ENCODE results near the gene MYH13.
"Not testable (repeated sequence)": the region's sequence is repeated elsewhere in the genome, so short reads cannot be mapped to it uniquely, and the experiment has no call there.

Gene MYH13

GRCh38 chr17:10294180-10294579, 78.6 kb downstream of the MYH13 start:
- H3K36me3 ChIP-seq (ENCODE audit: insufficient read depth, low read length): no peaks in the 10 kb centered on the region
- H3K27ac ChIP-seq (ENCODE audit: low read depth, low read length): no peak overlapping the region
- no peaks in the 10 kb centered on the region for H3K9me3 ChIP-seq (ENCODE audit: low read length)
- H3K4me1 ChIP-seq (ENCODE audit: insufficient read depth, low read length): no peaks in the 10 kb centered on the region
- no peak overlapping the region for H3K9ac ChIP-seq (ENCODE audit: low read length)
- H3K27me3 ChIP-seq (ENCODE audit: control insufficient read depth in 1 of 2, insufficient read depth in 2 of 2, low read length in 2 of 2): no peaks in the 10 kb centered on the region
- H3K4me3 ChIP-seq (ENCODE audit: low read depth in 1 of 2, low read length in 2 of 2): no peak overlapping the region

DNA sequence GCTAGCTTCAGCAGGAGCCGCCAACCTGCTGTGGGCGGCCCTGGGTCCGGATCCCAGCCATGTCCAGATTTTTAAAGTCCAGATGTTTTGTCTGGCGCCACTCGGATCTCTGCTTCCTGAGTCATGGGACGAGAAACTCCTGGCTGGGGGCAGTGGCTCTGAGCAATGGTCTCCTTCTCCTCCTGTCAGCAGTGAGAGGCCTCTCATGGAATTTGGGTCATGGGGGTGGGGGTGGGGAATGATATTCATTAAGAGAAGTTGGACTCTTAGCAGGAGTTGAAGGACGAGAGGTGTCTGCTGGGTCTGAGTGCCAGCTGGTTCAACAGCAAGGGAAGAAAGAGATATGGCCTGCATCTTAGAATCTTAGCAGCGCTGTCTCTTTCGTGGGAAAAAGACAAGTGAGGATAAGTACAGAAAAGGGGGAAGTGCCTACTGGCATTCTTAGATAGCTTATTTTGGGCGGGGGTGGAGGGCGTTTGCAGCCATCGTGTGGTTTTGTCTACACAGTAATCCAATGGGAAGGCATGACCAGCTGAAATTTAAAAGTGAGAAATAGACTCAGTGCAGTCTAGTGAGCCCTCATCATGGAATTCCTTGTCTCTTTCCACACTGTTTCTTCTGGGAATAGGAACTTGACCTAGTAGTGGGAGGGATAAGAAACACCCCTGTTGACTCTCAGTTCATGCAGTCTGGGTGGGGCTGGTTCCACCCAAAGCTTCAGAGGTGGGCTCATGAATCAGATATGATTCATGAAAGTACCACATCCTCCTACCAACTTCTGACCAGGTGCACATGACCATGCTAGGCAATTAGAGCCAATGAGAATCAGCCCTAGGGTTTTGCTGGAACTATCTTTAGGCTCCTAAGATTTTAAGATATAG, 80.5 kb downstream of the MYH13 start:
- Histone ChIP-seq H3K4me1 (ENCODE audit: insufficient read depth, low read length) (no peaks in the 10 kb centered on the region), H3K27ac (ENCODE audit: low read depth, low read length) (no peak overlapping the region), H3K9me3 (ENCODE audit: low read length) (no peaks in the 10 kb centered on the region), H3K4me3 (ENCODE audit: low read depth in 1 of 2, low read length in 2 of 2) (no peak overlapping the region), H3K9ac (ENCODE audit: low read length) (no peak overlapping the region), H3K36me3 (ENCODE audit: insufficient read depth, low read length) (no peaks in the 10 kb centered on the region), H3K27me3 (ENCODE audit: control insufficient read depth in 1 of 2, insufficient read depth in 2 of 2, low read length in 2 of 2) (no peaks in the 10 kb centered on the region)

DNA sequence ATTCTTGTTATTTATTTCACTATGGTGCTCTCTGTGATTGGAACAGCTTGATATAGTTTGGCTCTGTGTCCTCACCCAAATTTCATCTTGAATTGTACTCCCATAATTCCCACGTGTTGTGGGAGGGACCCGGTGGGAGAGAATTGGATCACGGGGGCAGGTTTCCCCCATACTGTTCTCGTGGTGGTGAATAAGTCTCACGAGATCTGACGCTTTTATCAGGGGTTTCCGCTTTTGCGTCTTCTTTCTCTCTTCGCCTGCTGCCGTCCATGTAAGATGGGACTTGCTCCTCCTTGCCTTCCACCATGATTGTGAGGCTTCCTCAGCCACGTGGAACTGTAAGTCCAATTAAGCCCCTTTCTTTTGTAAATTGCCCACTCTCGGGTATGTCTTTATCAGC, 81.2 kb downstream of the MYH13 start:
- H3K27me3 ChIP-seq (ENCODE audit: control insufficient read depth in 1 of 2, insufficient read depth in 2 of 2, low read length in 2 of 2); H3K27ac ChIP-seq (ENCODE audit: low read depth, low read length); H3K4me1 ChIP-seq (ENCODE audit: insufficient read depth, low read length); H3K36me3 ChIP-seq (ENCODE audit: insufficient read depth, low read length); H3K4me3 ChIP-seq (ENCODE audit: low read depth in 1 of 2, low read length in 2 of 2); H3K9ac ChIP-seq (ENCODE audit: low read length); H3K9me3 ChIP-seq (ENCODE audit: low read length): not testable (repeated sequence)

DNA sequence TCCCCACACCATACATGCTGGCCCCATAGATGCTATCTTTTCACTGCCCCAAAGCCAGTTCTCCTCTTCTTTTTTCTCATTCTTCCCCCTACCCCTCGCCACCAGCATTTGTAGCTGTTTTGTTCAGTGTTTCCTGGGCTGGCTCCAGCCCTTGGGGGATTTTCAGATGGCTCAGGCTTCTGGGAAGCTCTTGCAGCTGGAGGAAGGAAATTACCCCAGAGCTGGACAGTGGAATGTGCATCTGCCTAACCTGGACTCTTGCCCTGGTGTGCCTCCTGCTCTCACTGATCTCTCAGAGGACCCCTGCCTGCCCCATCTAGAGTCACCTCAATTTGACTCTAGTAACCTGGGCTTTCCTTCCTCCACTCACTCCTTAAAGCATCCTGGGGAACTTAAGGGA, 82.8 kb downstream of the MYH13 start:
- no peaks in the 10 kb centered on the region for H3K27me3 ChIP-seq (ENCODE audit: control insufficient read depth in 1 of 2, insufficient read depth in 2 of 2, low read length in 2 of 2)
- no peak overlapping the region for H3K27ac ChIP-seq (ENCODE audit: low read depth, low read length)

DNA sequence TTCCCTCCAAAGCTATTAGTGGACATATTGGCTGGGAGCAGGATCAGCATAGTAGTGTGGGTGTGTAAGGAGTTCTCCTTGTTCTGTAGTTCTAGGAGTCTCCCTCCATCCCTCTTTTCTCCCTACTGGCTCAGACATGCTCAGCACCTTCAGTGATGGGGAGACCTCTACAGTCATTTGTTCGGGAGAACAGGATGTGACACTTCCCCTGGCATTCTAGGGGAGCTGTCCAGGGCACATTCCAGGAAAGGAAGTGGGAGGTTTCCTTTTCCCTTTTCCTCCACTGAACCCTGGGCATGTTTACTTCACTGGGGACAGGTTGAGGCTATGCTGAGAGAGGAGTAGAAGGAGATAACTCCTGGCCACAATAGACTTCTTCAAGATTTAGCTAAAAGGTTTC, 86.5 kb downstream of the MYH13 start:
- Histone ChIP-seq H3K36me3 (ENCODE audit: insufficient read depth, low read length) (no peaks in the 10 kb centered on the region), H3K9ac (ENCODE audit: low read length) (no peak overlapping the region), H3K4me1 (ENCODE audit: insufficient read depth, low read length) (no peaks in the 10 kb centered on the region), H3K9me3 (ENCODE audit: low read length) (no peaks in the 10 kb centered on the region), H3K27ac (ENCODE audit: low read depth, low read length) (no peak overlapping the region), H3K27me3 (ENCODE audit: control insufficient read depth in 1 of 2, insufficient read depth in 2 of 2, low read length in 2 of 2) (no peaks in the 10 kb centered on the region), H3K4me3 (ENCODE audit: low read depth in 1 of 2, low read length in 2 of 2) (no peak overlapping the region)

More for the DNA sequence above, 82.8 kb downstream of the MYH13 start:
- no peak overlapping the region for H3K4me3 ChIP-seq (ENCODE audit: low read depth in 1 of 2, low read length in 2 of 2)
- no peak overlapping the region for H3K9ac ChIP-seq (ENCODE audit: low read length)
- no peaks in the 10 kb centered on the region for H3K4me1 ChIP-seq (ENCODE audit: insufficient read depth, low read length)
- no peaks in the 10 kb centered on the region for H3K36me3 ChIP-seq (ENCODE audit: insufficient read depth, low read length)
- H3K9me3 ChIP-seq (ENCODE audit: low read length): no peaks in the 10 kb centered on the region

DNA sequence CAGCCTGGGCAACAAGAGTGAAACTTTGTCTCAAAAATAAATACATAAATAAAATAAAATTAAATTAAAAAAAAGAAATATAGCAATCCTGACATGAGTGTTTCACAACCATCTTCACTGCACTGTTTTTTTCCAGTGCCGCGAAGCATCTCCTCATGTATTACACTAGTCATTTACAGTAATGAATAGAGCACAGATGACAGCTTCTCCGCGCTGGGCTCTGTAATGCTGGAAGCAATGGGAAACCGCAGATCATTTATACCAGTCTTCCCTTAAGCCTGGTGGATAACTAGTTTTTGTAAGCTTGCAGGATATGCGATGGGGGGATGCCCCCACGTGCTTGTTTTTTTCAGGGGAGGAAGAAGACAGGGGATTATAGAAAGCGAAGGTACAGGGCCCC, 86.9 kb downstream of the MYH13 start:
- no peak overlapping the region for H3K9ac ChIP-seq (ENCODE audit: low read length)
- no peaks in the 10 kb centered on the region for H3K4me1 ChIP-seq (ENCODE audit: insufficient read depth, low read length)
- H3K36me3 ChIP-seq (ENCODE audit: insufficient read depth, low read length): no peaks in the 10 kb centered on the region
- no peak overlapping the region for H3K27ac ChIP-seq (ENCODE audit: low read depth, low read length)
- H3K4me3 ChIP-seq (ENCODE audit: low read depth in 1 of 2, low read length in 2 of 2): no peak overlapping the region
- no peaks in the 10 kb centered on the region for H3K9me3 ChIP-seq (ENCODE audit: low read length)
- H3K27me3 ChIP-seq (ENCODE audit: control insufficient read depth in 1 of 2, insufficient read depth in 2 of 2, low read length in 2 of 2): no peaks in the 10 kb centered on the region

GRCh38 chr17:10280068-10280467, 92.7 kb downstream of the MYH13 start:
- H3K9me3 ChIP-seq (ENCODE audit: low read length): no peaks in the 10 kb centered on the region
- no peak overlapping the region for H3K27ac ChIP-seq (ENCODE audit: low read depth, low read length)
- no peaks in the 10 kb centered on the region for H3K4me1 ChIP-seq (ENCODE audit: insufficient read depth, low read length)
- H3K36me3 ChIP-seq (ENCODE audit: insufficient read depth, low read length): no peaks in the 10 kb centered on the region
- no peak overlapping the region for H3K9ac ChIP-seq (ENCODE audit: low read length)
- H3K4me3 ChIP-seq (ENCODE audit: low read depth in 1 of 2, low read length in 2 of 2): no peak overlapping the region
- no peaks in the 10 kb centered on the region for H3K27me3 ChIP-seq (ENCODE audit: control insufficient read depth in 1 of 2, insufficient read depth in 2 of 2, low read length in 2 of 2)

DNA sequence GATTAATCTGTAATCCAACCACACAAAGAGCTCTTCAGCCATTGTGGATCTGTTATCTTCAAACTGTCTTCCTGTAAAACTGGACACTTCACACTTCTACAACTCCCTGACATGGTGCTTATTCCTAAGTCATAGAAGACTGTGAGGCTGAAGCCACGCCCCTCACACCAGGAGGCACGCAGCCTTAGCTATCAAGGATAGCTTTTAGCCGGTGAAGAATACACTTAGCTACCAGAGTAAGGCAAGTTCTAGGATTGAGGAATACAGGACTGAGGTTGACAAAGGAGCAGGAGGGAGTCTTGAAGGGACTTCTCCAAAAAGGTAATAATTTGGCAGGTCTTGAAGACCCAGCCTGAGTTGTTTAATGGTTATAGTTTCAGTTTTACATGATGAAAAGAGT, 94.6 kb downstream of the MYH13 start:
- Histone ChIP-seq H3K9me3 (ENCODE audit: low read length) (no peaks in the 10 kb centered on the region), H3K36me3 (ENCODE audit: insufficient read depth, low read length) (no peaks in the 10 kb centered on the region), H3K9ac (ENCODE audit: low read length) (no peak overlapping the region), H3K27ac (ENCODE audit: low read depth, low read length) (no peak overlapping the region), H3K27me3 (ENCODE audit: control insufficient read depth in 1 of 2, insufficient read depth in 2 of 2, low read length in 2 of 2) (no peaks in the 10 kb centered on the region), H3K4me3 (ENCODE audit: low read depth in 1 of 2, low read length in 2 of 2) (no peak overlapping the region), H3K4me1 (ENCODE audit: insufficient read depth, low read length) (no peaks in the 10 kb centered on the region)

DNA sequence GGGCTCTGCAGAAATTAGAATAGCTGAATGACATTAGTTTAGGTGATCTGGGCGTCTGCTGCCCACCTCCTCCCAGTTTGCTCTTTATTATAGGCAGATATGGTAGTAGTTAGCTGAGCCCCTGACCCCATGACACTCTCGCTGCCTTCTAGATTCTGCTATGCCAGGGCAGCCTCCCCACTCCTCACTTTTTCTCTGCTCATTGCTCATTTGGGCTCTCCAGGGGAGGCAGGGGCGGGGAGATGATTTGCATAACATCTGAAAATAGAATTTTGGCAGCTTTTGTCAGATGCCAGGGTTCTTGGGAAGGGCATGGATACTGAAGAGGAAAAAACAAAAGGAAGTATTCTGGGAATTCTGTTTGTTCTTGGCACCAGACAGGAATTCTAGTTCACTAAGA, 96.4 kb downstream of the MYH13 start:
- H3K4me1 ChIP-seq (ENCODE audit: insufficient read depth, low read length): no peaks in the 10 kb centered on the region
- H3K4me3 ChIP-seq (ENCODE audit: low read depth in 1 of 2, low read length in 2 of 2): no peak overlapping the region
- no peak overlapping the region for H3K27ac ChIP-seq (ENCODE audit: low read depth, low read length)
- H3K9ac ChIP-seq (ENCODE audit: low read length): no peak overlapping the region
- no peaks in the 10 kb centered on the region for H3K27me3 ChIP-seq (ENCODE audit: control insufficient read depth in 1 of 2, insufficient read depth in 2 of 2, low read length in 2 of 2)
- no peaks in the 10 kb centered on the region for H3K36me3 ChIP-seq (ENCODE audit: insufficient read depth, low read length)
- no peaks in the 10 kb centered on the region for H3K9me3 ChIP-seq (ENCODE audit: low read length)

DNA sequence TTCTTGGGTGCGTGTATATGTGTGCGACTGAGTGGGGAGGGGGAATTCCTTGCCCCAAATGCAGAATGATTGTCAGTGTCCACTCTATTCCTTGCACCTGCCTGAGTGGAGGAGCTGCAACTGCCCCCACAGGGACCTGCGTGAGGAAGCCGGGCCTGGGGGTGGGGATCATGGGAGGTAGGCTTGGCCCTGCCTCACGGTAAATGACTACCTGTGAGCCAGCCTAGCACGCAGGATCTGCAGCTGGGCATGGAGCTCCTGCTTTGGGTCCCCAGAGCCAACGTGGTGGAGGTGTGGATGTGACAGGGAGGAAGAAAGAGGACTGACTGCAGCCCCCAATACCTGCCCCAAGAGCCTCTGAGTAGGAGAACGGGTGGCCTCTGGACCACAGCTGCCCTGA, 97.4 kb downstream of the MYH13 start:
- H3K4me3 ChIP-seq (ENCODE audit: low read depth in 1 of 2, low read length in 2 of 2): no peak overlapping the region
- no peaks in the 10 kb centered on the region for H3K36me3 ChIP-seq (ENCODE audit: insufficient read depth, low read length)
- no peaks in the 10 kb centered on the region for H3K27me3 ChIP-seq (ENCODE audit: control insufficient read depth in 1 of 2, insufficient read depth in 2 of 2, low read length in 2 of 2)
- H3K27ac ChIP-seq (ENCODE audit: low read depth, low read length): no peak overlapping the region
- H3K9ac ChIP-seq (ENCODE audit: low read length): no peak overlapping the region
- H3K4me1 ChIP-seq (ENCODE audit: insufficient read depth, low read length): no peaks in the 10 kb centered on the region
- no peaks in the 10 kb centered on the region for H3K9me3 ChIP-seq (ENCODE audit: low read length)

DNA sequence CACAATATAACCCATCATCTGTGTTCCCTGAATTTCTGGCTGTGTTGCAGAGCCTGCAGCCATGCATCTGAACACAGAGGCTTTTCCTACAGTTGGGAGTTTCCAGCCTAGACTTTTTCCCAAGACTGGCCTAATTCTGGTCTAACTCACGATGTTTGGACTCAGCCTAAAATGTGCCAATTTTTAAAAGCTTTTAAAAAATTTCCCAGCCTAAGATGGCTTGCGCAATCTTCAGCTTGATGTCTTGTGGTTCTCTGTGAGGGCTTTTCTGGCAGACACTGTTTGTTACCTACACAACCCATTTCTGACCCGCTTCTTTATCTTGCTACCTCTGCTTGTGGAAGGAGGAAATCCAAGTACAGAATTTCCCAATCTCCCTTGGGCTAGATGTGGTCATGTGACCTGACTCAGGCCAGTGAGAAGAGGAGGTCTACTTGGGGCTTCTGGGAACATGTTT, 101.7 kb downstream of the MYH13 start:
- Histone ChIP-seq H3K27ac (ENCODE audit: low read depth, low read length) (no peak overlapping the region), H3K27me3 (ENCODE audit: control insufficient read depth in 1 of 2, insufficient read depth in 2 of 2, low read length in 2 of 2) (no peaks in the 10 kb centered on the region), H3K9ac (ENCODE audit: low read length) (no peak overlapping the region)

DNA sequence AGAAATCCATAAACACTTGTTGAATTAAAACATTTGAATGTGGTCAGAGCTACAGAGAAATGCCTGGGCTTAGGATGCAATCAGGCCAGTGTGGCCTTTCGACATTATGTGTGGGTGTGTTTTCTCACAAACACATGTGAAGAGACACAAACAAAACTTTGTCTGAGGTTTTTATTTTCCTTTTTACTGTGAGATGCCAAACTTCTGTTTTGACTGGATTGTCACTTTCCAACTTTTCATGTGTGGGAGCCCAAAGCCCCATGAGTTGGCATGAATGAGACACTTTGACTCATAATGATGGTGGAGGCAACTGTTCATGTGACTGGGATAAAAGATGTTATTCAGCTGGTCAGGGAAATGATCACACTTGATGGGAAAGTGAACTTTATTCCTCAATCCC, 102.5 kb downstream of the MYH13 start:
- no peak overlapping the region for H3K27ac ChIP-seq (ENCODE audit: low read depth, low read length)
- no peaks in the 10 kb centered on the region for H3K27me3 ChIP-seq (ENCODE audit: control insufficient read depth in 1 of 2, insufficient read depth in 2 of 2, low read length in 2 of 2)
- H3K9me3 ChIP-seq (ENCODE audit: low read length): no peaks in the 10 kb centered on the region
- no peak overlapping the region for H3K4me3 ChIP-seq (ENCODE audit: low read depth in 1 of 2, low read length in 2 of 2)
- no peaks in the 10 kb centered on the region for H3K4me1 ChIP-seq (ENCODE audit: insufficient read depth, low read length)
- H3K9ac ChIP-seq (ENCODE audit: low read length): no peak overlapping the region
- no peaks in the 10 kb centered on the region for H3K36me3 ChIP-seq (ENCODE audit: insufficient read depth, low read length)

More for the DNA sequence above, 101.7 kb downstream of the MYH13 start:
- Histone ChIP-seq H3K4me3 (ENCODE audit: low read depth in 1 of 2, low read length in 2 of 2) (no peak overlapping the region), H3K36me3 (ENCODE audit: insufficient read depth, low read length) (no peaks in the 10 kb centered on the region), H3K4me1 (ENCODE audit: insufficient read depth, low read length) (no peaks in the 10 kb centered on the region), H3K9me3 (ENCODE audit: low read length) (no peaks in the 10 kb centered on the region)
